Progenitor cell of endocrine pancreas (in vitro differentiated cells): Measurements from ENCODE around the gene CCL28. TPM values are rescaled to one million over a fixed set of nuclear protein-coding genes. Genes with fewer than 3 reads are reported as not detected.
A peak's percentile ranks its signal among the peaks of the same experiment; 100 is the strongest.

Experiments
- DNase-seq: peaks from one replicate; pipeline ENCODE4 v3.0.0; 2021; ENCODE audit warnings: low spot score; ENCODE audit not compliant: unreplicated experiment
- H3K27ac Mint-ChIP-seq: 2 replicates; pipeline ENCODE4 v1.8.0; 2021; ENCODE audit warnings: mild to moderate bottlenecking, moderate library complexity, mixed read lengths
- H3K27me3 Mint-ChIP-seq: 2 replicates; pipeline ENCODE4 v1.8.0; 2021; ENCODE audit warnings: mixed read lengths
- H3K36me3 Mint-ChIP-seq: 2 replicates; pipeline ENCODE4 v1.8.0; 2022; ENCODE audit warnings: mixed read lengths; ENCODE audit not compliant: insufficient read depth
- H3K4me1 Mint-ChIP-seq: 2 replicates; pipeline ENCODE4 v1.8.0; 2021; ENCODE audit warnings: low read depth, mixed read lengths
- H3K4me3 Mint-ChIP-seq: 2 replicates; pipeline ENCODE4 v1.8.0; 2021; ENCODE audit warnings: low read depth, mild to moderate bottlenecking, moderate library complexity, mixed read lengths
- H3K9me3 Mint-ChIP-seq: 2 replicates; pipeline ENCODE4 v1.8.0; 2021; ENCODE audit warnings: low read depth, mixed read lengths
- total RNA-seq: library from RNA; stranded (reverse); gene quantifications from 2 replicates; pipeline ENCODE4 v1.2.1, GENCODE V29; 2021
- TF ChIP-seq, protein P1 (sequence below): fragments of 200-600 bp; sonication (generic); IDR thresholded peaks from one replicate; pipeline ENCODE4 v1.5.0; 2021; ENCODE audit warnings: antibody characterized with exemption, mild to moderate bottlenecking; ENCODE audit not compliant: unreplicated experiment

Gene CCL28
- total RNA-seq, 1 donor from 2014 or later: not detected

DNA sequence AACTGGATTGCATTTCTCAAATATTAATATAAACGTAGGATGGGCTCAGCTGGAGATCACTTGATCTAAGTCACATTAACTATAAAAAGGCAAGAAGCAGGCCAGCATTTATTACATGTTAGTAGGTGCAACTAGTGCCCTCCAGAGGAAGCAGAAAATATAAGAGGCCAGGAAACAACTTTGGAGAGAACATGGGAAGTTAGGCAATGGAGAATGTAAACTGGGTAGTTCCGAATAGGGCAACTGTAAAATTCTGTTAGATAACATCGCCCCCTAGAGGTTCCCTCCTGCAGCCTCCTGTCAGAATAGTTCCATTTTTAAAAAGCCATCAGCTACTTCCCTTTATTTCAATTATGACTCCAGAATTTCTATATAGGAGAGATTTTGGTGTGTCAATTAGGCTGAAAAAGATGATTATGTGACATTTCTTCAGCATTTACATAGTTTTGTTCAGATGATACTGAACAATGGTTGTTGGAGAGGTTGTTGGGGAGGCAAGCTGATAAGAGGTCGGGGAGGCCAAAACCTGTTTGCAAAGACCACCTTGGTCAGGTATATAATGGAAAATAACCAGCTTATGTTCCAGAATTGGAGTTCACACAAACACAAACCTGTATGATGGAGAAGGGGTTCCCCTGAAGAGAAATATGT is 22.4 kb downstream of the CCL28 start:
- Mint-ChIP-seq H3K36me3 (no peaks in the 10 kb centered on the region), H3K4me1 (peaks cover 2% of the 10 kb centered on the region), H3K27ac (no peak overlapping the region), H3K9me3 (no peaks in the 10 kb centered on the region), H3K27me3 (no peaks in the 10 kb centered on the region), H3K4me3 (no peak overlapping the region)
- peak; percentile 25 for DNase-seq
- TF ChIP-seq, protein P1, sequence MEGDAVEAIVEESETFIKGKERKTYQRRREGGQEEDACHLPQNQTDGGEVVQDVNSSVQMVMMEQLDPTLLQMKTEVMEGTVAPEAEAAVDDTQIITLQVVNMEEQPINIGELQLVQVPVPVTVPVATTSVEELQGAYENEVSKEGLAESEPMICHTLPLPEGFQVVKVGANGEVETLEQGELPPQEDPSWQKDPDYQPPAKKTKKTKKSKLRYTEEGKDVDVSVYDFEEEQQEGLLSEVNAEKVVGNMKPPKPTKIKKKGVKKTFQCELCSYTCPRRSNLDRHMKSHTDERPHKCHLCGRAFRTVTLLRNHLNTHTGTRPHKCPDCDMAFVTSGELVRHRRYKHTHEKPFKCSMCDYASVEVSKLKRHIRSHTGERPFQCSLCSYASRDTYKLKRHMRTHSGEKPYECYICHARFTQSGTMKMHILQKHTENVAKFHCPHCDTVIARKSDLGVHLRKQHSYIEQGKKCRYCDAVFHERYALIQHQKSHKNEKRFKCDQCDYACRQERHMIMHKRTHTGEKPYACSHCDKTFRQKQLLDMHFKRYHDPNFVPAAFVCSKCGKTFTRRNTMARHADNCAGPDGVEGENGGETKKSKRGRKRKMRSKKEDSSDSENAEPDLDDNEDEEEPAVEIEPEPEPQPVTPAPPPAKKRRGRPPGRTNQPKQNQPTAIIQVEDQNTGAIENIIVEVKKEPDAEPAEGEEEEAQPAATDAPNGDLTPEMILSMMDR: peak; percentile 91

DNA sequence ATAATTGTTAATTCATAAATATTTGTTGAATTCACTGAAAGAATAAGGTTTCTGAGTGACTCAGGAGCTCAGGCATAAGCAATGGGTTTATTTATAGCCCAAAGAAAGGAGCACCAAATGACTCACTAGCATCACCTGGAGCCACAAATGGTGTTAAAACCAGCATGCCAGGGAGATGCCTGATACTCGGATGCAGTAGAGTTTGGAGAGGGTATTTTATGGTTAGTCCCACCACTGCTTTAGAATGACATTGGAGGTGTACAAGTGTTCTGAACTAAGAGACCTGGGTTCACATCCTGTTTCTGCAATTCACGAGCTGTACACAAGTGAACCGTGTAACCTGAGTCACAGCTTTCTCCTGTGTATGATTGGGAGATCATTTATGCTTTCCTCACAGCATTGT is 25.2 kb downstream of the CCL28 start:
- Mint-ChIP-seq H3K9me3 (no peaks in the 10 kb centered on the region), H3K4me3 (no peak overlapping the region), H3K36me3 (no peaks in the 10 kb centered on the region), H3K27me3 (no peaks in the 10 kb centered on the region), H3K4me1 (peaks cover 2% of the 10 kb centered on the region), H3K27ac (no peak overlapping the region)
- DNase-seq: no peak
- TF ChIP-seq, protein P1: no peak

DNA sequence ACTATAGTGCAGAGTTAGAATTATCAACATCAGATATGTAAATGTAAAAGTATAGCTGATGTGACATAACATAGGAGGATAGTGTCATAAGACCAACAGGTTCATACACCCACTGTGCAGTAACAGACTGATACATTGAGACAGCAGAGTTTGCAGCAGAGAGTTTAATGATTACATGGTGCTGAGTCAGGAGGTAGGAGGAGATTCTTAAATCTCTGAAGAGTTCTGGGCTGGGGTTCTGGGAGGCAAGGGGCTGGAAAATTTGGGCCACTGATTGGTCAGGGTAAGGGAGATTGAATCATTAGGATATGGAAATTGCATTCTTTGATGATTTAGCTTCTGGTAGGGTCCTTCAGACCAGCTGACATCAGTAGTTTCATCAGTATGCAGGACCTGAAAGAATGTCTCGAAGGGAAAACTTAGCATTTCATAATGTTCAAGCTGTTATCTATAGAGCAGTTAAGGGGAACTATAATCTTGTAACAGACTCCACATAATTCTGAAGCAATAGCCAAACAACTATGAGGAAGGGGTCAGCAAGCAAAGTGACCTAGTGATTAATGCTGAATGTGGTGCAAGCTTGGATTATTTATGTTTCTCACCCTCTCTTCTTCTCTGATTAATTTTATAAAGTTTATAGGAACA is 35.6 kb downstream of the CCL28 start:
- H3K36me3 Mint-ChIP-seq: no peaks in the 10 kb centered on the region

DNA sequence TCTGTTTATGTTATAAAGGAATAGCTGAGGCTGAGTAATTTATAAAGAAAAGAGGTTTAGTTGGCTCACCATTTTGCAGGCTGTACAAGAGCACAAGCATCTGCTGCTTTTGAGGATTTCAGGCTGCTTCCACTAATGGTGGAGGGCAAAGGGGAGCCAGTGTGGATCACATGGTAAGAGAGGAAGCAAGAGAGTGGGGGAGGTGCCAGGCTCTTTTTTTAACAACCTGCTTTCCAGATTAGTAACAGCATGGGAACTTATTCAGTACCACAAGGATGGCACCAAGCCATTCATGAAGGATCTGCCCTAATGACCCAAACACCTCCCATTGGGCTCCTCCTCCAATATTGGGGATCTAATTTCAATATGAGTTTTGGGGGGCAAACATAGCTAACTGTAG is 40.4 kb downstream of the CCL28 start:
- H3K27me3 Mint-ChIP-seq: no peaks in the 10 kb centered on the region
- H3K27ac Mint-ChIP-seq: no peak overlapping the region
- TF ChIP-seq, protein P1: no peak
- no peaks in the 10 kb centered on the region for H3K36me3 Mint-ChIP-seq
- no peak overlapping the region for H3K4me3 Mint-ChIP-seq
- peaks cover 20% of the 10 kb centered on the region for H3K9me3 Mint-ChIP-seq
- DNase-seq: no peak
- H3K4me1 Mint-ChIP-seq: no peaks in the 10 kb centered on the region

More for the DNA sequence above, 35.6 kb downstream of the CCL28 start:
- Mint-ChIP-seq H3K27me3 (no peaks in the 10 kb centered on the region), H3K9me3 (peaks cover 7% of the 10 kb centered on the region), H3K27ac (no peak overlapping the region), H3K4me1 (no peaks in the 10 kb centered on the region), H3K4me3 (no peak overlapping the region)
- TF ChIP-seq, protein P1: no peak
- DNase-seq: no peak

DNA sequence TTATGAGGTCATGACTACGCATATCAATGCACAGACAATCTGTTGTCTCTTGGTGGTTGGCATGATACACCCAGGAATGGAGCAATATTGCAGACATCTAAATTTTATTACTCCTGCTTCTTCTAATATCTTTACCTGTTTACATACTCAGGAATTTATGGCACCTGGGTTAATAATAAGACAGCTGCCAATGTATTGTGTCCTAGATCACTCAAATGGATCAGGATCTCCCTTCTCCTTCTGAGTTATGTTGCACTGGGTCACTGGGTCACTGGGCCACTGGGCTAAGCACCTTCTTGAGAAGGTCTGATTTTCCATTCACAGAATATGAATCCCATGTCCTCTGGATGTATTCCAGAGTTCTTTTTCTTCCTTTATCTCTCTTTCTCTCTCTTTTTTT is 41.8 kb downstream of the CCL28 start:
- TF ChIP-seq, protein P1: no peak
- DNase-seq: no peak
- H3K36me3 Mint-ChIP-seq: no peaks in the 10 kb centered on the region
- no peak overlapping the region for H3K27ac Mint-ChIP-seq
- H3K9me3 Mint-ChIP-seq: peaks cover 12% of the 10 kb centered on the region
- no peak overlapping the region for H3K4me3 Mint-ChIP-seq
- no peaks in the 10 kb centered on the region for H3K4me1 Mint-ChIP-seq
- no peaks in the 10 kb centered on the region for H3K27me3 Mint-ChIP-seq
